ENCODE results near the gene SIRPD.
"Not testable (repeated sequence)": the region's sequence is repeated elsewhere in the genome, so short reads cannot be mapped to it uniquely, and the experiment has no call there.

SIRPD gene

DNA sequence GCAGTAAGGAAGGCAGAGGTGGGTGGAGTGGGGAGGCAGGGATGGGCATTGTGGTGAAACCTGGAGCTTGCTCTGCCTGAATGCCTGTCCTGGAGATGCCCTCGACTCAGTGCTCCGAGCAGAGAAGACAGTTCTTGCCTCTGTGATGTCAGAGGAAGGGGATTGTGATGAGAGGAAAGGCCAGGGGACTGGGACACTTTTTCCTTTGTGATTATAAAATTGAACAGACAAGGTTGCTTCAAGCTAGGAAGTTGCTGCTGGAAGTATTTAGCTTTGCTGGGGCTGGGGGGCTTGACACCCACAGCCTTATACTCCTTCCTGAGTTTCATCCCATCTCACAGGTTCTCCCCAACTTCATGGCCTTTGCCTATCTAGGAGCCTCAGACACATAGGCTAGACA, at the start of gene SIRPD:
TSS of gene SIRPD (minus strand) at position 101 of the 400 bp plus-strand sequence. CDS start at position 49, 52 bp downstream.
- DNase-seq = no peak

GRCh38 chr20:1600736-1601135, 43.2 kb upstream of the SIRPD start:
- DNase-seq = no peak

GRCh38 chr20:1595333-1595732, 37.8 kb upstream of the SIRPD start:
- no peak for DNase-seq

DNA sequence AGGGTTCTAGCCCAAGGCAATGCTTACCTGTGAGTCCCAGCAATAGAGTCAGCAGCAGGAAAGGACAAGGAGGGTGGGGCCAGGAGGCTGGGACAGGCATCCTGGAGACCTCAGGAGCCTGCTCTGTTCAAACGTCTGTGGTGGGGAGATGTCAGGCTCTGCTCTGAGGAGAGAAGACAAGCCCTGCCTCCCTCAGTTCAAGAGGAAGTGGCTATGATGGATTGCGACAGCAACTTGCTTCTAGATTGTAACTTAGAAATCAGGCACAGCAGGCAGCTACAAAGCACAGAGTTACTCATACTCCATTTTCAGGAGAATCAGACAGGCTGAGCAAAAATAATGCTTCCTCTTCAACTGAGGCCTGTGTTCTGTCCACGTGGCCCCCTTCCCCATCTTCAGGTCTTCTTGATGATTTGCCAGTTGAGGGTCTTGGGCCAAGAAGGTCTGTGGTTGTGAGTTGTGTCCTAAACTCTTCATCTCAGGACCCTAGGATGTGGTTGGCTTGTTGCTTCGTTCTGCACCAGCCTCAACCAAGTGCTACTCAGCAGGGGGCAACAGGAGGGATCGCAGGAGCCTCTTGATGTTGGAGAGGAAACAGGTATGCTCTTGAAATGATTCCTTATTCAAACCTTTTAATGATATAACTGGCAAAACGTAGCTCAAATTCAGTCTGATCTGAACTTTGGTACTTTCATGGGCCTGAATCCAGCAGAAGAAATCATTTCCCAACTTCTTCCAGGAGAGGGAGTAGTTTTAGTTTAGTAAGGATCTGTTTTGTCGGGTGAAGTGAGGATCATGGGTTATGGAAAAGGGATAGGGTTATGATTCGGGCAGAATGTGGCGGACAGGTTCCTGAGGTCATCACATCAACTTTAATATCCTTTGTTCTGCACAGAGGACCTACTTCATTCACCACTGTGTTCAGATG, 31.3 kb upstream of the SIRPD start:
- DNase-seq = no peak

DNA sequence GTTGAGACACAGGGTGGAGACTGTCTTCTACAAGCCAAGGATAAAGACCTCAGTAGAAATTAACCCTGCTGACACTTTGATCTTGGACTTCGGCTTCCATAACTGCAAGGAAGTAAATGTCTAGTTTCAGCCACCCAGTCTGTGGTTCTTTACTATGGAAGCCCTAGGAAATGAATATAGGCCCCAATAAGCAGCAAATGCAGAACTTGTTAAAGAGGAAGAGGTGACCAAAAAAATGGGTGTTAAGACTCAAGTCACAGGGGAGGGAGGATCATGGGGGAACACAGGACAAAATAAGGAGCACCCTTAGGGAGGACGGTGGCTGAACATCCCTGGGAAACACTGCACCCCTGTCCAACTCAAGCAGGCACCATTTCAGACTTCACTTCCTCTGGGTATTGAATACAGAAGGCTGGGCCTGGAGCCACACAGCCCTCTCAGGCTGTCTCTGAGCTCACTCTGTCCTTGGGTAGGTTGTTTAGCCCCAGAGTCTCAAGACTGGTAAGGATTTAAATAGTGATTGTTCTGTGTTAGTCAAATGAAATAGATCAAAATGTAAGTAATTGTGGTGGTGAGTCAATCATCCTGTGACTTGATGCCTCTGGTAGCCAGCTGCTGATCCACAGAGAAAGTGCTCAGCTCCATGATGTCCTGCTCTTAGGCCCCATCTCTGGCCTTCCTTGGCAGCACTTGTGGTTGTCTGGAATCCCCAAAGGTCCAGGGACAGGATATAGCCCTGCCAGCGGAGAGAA, 30.5 kb upstream of the SIRPD start:
- DNase-seq = no peak

- no peak for DNase-seq
These were observed 22.0 kb upstream of the SIRPD start for GRCh38 chr20:1579488-1579887.

- DNase-seq = no peak
These were observed 20.4 kb upstream of the SIRPD start for GRCh38 chr20:1577906-1578305.

GRCh38 chr20:1577313-1577712, 19.8 kb upstream of the SIRPD start:
- not testable (repeated sequence) for DNase-seq

- DNase-seq = no peak
These were observed 19.1 kb upstream of the SIRPD start for GRCh38 chr20:1576641-1577040.

DNA sequence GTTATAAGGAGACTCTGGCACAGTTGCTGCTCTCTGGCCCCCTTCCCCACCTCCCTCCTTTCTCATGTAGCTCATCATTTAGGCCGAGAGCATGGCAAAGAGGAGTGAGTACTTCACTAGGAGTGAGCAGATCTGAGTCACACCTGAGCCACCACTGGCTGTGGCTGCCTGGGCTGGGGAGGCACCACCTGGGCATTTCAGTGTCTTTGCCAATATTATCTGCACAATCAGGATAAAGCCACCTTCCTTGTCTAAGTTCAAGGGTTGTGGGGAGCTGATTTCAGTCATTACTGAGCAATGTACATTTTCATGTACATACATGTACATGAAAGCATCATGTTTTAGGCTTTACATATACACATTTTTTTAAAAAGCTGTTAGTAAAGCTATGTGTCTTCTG, 18.5 kb upstream of the SIRPD start:
- not testable (repeated sequence) for DNase-seq

- not testable (repeated sequence) for DNase-seq
These were observed 14.1 kb upstream of the SIRPD start for GRCh38 chr20:1571583-1571982.

GRCh38 chr20:1569415-1569881, 11.9 kb upstream of the SIRPD start:
- peak; percentile 38 for DNase-seq

GRCh38 chr20:1568163-1568490, 10.6 kb upstream of the SIRPD start:
- no peak for DNase-seq

- peak; percentile 63 for DNase-seq
These were observed 10.1 kb upstream of the SIRPD start for GRCh38 chr20:1567392-1568162.

GRCh38 chr20:1566701-1567100, 9.2 kb upstream of the SIRPD start:
- no peak for DNase-seq

DNA sequence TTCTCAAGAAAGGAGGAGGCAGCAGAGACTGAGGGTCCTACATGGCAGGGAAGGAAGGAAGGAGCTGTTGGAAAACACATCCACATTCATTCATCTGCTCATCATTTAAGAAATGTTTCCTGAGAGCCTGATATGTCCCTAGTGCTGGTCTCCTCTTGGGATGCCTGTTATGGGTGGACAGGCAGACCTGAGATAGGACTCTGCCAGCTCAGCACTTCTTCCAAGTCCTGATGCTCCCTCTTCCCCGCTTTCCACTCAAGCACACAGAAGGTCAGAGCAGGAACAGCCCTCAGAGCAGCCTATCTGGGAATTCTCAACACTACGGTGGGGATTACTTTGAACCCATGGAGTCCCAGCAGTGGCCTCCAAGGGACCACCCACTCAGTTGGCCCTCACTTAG, 8.0 kb upstream of the SIRPD start:
- DNase-seq = no peak

GRCh38 chr20:1563598-1563997, 6.1 kb upstream of the SIRPD start:
- DNase-seq = no peak

- no peak for DNase-seq
These were observed 5.1 kb upstream of the SIRPD start for GRCh38 chr20:1562622-1563021.

DNA sequence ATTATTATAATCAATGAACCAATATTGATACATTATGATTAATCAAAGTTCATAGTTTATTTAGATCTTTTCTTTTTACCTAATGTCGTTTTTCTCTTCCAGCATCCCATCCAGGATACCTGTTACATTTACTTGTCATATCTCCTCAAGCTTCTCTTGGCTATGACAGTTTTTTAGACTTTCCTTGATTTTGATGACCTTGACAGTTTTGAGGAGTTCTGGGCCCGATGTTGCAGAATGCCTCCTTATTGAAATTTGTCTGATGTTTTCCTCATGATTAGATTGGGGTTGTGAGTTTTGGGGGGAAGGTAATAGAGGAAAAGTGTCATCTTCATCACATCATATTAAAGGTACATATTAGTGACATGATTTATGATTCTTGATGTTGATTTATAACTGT, 3.8 kb upstream of the SIRPD start:
- DNase-seq = no peak

- DNase-seq = no peak
These were observed 1.6 kb downstream of the SIRPD start for GRCh38 chr20:1555952-1556351.

- no peak for DNase-seq
These were observed 17.6 kb downstream of the SIRPD start for GRCh38 chr20:1539816-1540419.

GRCh38 chr20:1538655-1539054, 18.9 kb downstream of the SIRPD start:
- no peak for DNase-seq

DNA sequence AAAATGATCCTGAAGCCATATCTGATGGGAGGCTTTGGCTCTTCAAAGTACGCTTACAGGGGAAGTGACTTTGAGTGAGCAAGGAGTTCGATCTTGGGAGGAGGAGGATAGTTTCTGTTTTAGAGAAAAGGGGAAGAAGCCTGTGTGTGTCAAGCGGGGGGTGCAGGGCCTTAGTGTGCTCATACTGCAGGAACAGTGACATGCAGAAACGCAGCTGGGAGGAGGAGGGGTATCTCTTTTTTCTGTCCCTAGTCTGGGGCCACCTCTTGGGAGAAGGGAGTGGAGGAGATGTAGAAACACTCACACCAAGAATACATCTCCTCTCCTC, 19.8 kb downstream of the SIRPD start:
- DNase-seq = no peak

All from 8988T (cell line).